ENCODE results near the gene MORF4L1.

MORF4L1 gene

DNA sequence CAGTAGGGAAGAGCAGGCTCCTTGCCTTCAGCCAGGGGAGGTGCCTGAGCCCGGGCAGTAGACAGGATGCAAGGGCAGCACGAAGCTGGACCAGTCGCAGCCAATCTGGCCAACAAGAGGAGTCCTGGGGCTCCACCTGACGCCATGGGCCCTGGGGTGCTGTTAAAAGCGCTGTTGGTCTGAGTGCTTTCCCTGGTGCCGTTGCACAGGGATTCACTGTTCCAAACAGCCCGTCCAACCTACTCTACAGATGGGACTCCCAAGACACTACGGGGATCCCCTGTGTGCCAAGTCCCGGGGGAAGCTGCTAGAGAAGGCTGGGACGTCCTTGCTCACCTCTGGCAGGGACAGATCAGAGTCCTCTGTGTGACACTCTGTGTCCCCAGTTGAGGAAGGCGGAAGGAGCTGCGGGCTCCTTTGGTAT lies 71.5 kb downstream of the MORF4L1 start:
- H3K4me3 ChIP-seq (ENCODE audit: low read depth, low read length): no peak overlapping the region
- TF ChIP-seq, protein P1, sequence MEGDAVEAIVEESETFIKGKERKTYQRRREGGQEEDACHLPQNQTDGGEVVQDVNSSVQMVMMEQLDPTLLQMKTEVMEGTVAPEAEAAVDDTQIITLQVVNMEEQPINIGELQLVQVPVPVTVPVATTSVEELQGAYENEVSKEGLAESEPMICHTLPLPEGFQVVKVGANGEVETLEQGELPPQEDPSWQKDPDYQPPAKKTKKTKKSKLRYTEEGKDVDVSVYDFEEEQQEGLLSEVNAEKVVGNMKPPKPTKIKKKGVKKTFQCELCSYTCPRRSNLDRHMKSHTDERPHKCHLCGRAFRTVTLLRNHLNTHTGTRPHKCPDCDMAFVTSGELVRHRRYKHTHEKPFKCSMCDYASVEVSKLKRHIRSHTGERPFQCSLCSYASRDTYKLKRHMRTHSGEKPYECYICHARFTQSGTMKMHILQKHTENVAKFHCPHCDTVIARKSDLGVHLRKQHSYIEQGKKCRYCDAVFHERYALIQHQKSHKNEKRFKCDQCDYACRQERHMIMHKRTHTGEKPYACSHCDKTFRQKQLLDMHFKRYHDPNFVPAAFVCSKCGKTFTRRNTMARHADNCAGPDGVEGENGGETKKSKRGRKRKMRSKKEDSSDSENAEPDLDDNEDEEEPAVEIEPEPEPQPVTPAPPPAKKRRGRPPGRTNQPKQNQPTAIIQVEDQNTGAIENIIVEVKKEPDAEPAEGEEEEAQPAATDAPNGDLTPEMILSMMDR (conservative IDR thresholded peaks at IDR 0.05; ENCODE audit: low read depth, low read length): no peak
- DNase-seq (ENCODE audit: low read depth): no peak

DNA sequence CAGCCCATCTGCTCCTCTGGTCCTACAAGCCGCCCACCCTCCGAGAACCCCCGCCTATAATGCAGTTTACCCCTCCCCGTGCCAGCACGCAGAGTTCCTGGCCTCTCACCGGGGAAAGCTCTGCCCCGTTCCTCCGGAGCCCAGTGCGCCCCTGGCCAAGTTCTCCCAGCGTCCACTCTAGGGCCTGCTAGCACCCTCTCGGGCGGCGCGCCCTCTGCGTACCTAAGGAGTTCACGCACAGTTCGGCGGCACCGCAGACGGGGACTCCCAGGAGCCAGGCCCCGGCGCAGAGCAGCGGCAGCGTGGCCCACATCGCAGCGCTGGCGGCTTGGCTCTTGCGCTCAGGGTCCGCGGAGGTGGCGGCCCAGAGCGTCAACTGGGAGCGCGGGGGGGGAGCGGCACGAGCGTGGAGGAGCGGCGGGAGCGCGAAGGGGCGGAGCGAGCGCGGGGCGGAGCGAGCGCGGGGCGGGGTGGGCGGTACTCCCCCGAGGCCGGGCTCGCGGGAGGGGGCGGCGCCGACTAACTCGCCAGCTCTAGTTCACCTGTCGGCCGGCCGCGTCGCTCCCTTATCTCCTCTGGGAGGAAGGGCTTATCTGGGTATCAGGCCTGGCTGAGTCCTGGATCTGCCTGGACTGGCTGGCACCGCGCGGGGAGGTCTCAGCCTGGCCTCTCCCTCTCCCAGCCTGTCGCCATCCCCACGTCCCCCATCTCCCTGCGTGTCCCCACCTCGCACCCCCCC lies 72.1 kb downstream of the MORF4L1 start, which contains the start of gene CTSH:
Gene CTSH, minus strand, starts transcription at position 378 of the 739 bp plus-strand sequence. Its CDS starts 65 bp downstream, at position 313.
- H3K4me3 ChIP-seq (ENCODE audit: low read depth, low read length): peak within 1 kb of the TSS; percentile 54
- DNase-seq (ENCODE audit: low read depth): peak; percentile 42
- TF ChIP-seq, protein P1 (conservative IDR thresholded peaks at IDR 0.05; ENCODE audit: low read depth, low read length): no peak

DNA sequence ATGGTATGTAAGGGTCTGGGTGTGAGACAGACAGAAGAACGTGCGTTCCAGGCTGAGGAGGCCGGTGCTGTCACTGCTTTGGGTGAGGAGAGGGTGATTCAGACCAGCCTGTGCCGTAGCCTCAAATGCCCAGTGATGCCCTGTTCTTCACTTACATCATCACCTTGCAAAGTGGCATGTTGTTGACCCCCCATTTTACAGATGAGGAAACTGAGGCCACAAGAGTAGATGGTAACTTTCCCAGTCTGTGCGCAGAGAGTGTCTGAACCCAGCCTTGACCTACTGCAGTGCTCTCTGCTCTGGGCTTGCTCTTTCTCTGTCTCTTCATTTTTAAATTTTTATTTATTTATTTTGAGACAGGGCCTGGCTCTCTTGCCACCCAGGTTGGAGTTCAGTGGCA lies 73.8 kb downstream of the MORF4L1 start:
- H3K4me3 ChIP-seq (ENCODE audit: low read depth, low read length): no peak overlapping the region
- TF ChIP-seq, protein P1 (conservative IDR thresholded peaks at IDR 0.05; ENCODE audit: low read depth, low read length): no peak
- DNase-seq (ENCODE audit: low read depth): no peak

DNA sequence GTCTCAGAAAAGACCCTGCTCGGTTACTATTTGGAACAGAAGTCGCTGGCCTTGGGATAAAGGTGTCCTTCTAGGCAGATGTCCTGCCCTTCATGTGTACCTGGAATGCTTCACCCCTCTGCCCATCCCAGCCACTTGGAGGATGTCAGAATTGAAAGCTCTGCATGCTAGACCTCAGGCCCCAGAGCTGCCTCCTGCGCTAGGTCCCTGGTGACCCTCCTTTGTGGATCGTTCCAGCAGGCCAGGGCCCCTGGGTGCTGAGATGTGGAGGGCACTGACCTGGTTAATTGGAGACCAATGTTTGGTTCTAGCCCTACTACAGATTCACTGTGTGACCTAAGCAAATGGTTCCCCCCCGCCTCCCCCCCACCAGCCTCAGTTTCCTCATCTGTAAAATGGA lies 74.8 kb downstream of the MORF4L1 start:
- TF ChIP-seq, protein P1 (conservative IDR thresholded peaks at IDR 0.05; ENCODE audit: low read depth, low read length): no peak
- DNase-seq (ENCODE audit: low read depth): no peak
- H3K4me3 ChIP-seq (ENCODE audit: low read depth, low read length): no peak overlapping the region

Measured in choroid plexus epithelial cell (primary cell).